GM18502 (cell line): ENCODE measurements around the gene METTL26.

Experiments
- ATAC-seq: cut with Tn5 transposase; IDR thresholded peaks from one replicate; pipeline ENCODE4 v1.9.1; 2021; ENCODE audit warnings: mild to moderate bottlenecking; ENCODE audit not compliant: unreplicated experiment, poor library complexity

METTL26 gene

GRCh38 chr16:660459-661183, 24.5 kb upstream of the METTL26 start:
- ATAC-seq: no peak

DNA sequence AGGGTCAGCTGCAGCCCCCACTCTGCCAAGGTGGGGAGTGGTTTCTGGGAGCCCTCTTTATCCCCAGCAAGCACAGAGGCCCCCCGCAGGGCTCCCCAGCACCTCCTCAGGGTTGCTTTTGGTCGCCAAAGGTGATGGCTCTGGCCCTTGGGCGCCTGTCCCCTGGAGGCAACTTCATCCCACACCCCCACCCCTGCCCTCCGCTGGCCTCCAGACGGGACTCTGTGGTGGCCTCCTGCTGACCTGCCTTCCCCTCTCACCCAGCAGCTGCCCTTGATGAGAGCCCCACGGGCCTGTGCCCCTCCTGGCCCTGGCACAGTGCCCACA, 24.0 kb upstream of the METTL26 start:
- ATAC-seq: no peak

DNA sequence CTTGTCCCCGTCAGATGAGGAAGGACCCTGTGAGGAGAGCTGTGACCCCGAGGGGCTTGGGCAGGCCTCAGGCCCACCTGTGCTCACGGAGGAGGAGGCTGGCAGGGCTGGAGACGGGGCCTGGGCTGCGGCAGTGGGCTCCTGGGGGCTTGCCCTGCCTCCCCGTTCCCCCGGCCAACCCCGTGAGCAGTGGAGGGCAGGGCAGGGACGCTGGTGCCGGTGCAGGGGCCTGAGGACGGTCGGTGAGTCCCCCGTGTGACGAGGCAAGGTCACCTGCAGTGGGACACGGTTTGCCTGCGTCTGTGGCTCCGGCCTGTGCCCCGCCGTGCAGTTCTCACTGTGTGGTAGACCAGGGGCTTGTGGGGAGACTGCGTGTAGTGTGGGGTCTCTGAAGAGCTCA, 23.5 kb upstream of the METTL26 start:
- no peak for ATAC-seq

- ATAC-seq: no peak
These were observed 22.8 kb upstream of the METTL26 start for GRCh38 chr16:658679-659571.

DNA sequence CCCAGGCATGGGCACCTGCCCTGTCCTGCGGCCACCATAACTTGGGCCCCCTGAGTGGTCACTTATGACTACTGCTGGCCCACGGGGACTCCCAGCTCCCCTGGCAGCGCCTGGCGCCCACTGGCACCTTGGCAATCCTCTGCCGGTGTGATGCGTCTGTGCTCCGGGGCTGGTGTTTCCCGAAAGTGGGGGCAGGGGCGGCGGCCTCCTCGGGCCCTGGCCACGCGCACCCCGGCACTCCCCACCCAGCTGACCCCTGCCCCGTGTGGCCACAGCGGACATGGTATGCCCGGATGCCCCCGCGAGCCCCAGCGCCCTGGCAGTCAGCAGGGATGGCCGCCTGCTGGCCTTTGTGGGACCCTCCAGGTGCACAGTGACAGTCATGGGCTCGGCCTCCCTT, 21.4 kb upstream of the METTL26 start:
- ATAC-seq: no peak

- no peak for ATAC-seq
These were observed 17.9 kb upstream of the METTL26 start for GRCh38 chr16:654034-654433.

- ATAC-seq: no peak
These were observed 16.6 kb upstream of the METTL26 start for GRCh38 chr16:652454-653305.

GRCh38 chr16:651844-652243, 15.7 kb upstream of the METTL26 start:
- no peak for ATAC-seq

- ATAC-seq: peak; percentile 20
These were observed 13.5 kb upstream of the METTL26 start for GRCh38 chr16:649631-650030.

- peak; percentile 77 for ATAC-seq
These were observed 12.9 kb upstream of the METTL26 start, which contains the start of gene WDR90 for GRCh38 chr16:648781-649589. Gene WDR90 (plus strand): TSS chr16:649365. CDS start chr16:649417, 52 bp downstream.

DNA sequence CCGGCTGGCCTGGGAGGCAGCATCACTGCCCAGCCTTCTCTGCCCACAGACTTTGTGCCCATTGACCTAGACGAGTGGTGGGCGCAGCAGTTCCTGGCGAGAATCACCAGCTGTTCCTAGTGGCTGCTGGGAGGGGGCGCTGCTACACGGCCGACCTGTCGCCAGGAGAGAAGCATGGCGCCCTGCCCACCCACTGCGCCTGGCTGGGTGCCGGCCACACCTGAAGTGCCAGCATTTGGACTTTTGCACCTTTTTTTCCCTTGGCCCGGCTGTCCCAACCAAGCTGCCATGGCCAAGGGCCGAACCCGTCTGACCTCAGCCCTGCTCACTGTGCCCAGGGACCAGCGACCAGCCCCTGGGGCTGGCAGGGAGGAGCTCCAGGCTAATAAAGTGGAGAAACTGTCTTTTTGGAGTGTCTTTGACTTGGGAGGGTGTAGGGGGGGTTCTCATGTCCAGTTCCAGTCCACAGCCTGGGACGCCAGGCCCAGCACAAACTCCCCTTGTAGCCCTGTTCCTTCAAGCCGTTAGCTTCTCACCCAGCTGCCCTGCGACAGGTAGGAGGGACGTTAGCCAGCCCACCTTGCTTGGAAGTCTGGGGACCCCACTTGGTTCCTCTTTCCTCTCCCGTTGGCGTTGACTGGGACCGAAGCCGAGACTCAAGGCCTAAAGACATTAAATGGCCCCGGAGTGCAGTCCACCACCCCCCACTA, 12.1 kb upstream of the METTL26 start:
- ATAC-seq: no peak

GRCh38 chr16:647173-647902, 11.2 kb upstream of the METTL26 start:
- ATAC-seq: no peak

- ATAC-seq: no peak
These were observed 10.6 kb upstream of the METTL26 start for GRCh38 chr16:646679-647172.

- no peak for ATAC-seq
These were observed 10.0 kb upstream of the METTL26 start for GRCh38 chr16:645852-646678.

DNA sequence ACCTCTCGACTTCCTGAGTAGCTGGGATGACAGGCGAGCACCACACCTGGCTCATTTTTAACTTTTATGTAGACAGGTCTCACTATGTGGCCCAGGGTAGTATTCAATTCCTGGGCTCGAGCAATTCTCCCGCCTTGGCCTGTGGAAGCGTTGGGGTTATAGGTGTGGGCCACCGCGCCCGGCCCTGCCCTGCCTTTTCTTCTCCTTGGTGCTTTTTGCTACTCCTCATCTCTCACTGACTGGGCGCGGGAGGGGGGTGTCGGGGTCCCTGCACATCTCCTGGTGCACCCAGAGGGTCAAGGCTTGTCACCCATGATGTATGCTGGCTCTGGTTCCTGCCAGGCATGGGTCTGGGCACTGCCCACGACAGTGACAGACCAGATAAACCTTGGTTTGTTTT, 8.5 kb upstream of the METTL26 start:
- ATAC-seq: no peak

GRCh38 chr16:643050-643368, 6.9 kb upstream of the METTL26 start:
- ATAC-seq: no peak

DNA sequence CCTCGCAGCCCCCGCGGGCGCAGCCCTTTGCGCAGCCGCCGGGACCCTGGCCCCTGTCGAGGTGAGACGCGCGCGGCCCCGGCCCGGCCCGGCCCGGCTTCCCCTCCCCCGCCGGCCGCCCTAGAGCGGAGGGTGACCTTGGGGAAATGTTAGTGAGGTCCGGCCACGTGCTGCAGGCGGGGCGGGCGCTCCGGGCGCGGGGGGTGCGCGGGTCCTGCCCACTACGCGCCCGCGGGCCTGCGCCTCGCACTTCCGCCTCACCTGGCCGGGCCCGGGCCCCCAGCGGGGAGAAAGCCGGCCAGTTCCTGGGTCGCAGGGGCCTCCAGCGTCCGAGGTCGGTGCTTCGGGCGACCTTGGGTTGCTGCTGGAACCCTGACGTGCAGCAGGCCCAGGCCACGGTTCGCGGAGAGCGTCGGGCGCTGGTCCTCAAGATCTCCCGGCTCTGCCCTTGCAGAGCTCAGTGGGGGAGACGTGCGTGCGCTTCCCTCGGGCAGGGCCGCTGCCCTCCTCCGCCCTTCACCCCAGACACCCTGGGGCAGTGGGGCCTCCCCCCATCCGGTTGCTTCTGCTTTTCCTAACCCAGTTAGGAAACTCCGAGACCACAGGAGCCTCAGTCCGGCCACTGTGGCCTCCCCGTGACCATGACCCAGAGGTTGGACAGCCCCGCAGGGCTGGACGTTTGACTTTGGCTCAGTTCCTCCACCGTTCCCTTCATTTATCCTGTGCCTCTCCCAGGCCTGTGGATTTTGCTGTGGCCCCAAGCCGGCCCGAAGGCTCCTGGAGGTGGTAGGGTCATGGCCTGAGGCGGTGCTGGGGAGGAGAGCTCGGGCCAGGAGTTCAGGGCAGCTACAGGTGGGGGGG, 6.3 kb upstream of the METTL26 start:
- ATAC-seq: peak; percentile 40
